OCI-LY1 (cell line): ENCODE data around the gene POU3F3.

Experiments used
- H2AFZ ChIP-seq: fragments of 200-600 bp; sonication (generic), shearing (Covaris generic); 2 replicates; pipeline ENCODE4 v1.6.0; 2014; ENCODE audit warnings: antibody characterized with exemption, mild to moderate bottlenecking, low read length
- H3F3A ChIP-seq: fragments of 200-600 bp; sonication (generic), shearing (Covaris generic); 2 replicates; pipeline ENCODE4 v1.6.0; 2014; ENCODE audit warnings: mild to moderate bottlenecking, antibody characterized with exemption, low read length, moderate library complexity; ENCODE audit not compliant: insufficient read depth
- H3K27ac ChIP-seq: fragments of 200-600 bp; sonication (generic); 2 replicates; pipeline ENCODE4 v1.5.1; 2014; ENCODE audit warnings: low read length, mixed run types, mild to moderate bottlenecking, low read depth; ENCODE audit not compliant: poor library complexity, severe bottlenecking
- H3K27me3 ChIP-seq: fragments of 200-600 bp; sonication (generic); 2 replicates; pipeline ENCODE4 v1.6.0; 2014; ENCODE audit warnings: antibody characterized with exemption, mild to moderate bottlenecking, low read length, moderate library complexity; ENCODE audit not compliant: insufficient read depth
- H3K36me3 ChIP-seq: fragments of 200-600 bp; sonication (generic); 2 replicates; pipeline ENCODE4 v1.6.1; 2014; ENCODE audit warnings: mild to moderate bottlenecking, antibody characterized with exemption, low read length, moderate library complexity, mixed read lengths; ENCODE audit not compliant: insufficient read depth
- H3K4me1 ChIP-seq: fragments of 200-600 bp; sonication (generic); 2 replicates; pipeline ENCODE4 v1.5.1; 2014; ENCODE audit warnings: mild to moderate bottlenecking, low read length, moderate library complexity; ENCODE audit not compliant: insufficient read depth, severe bottlenecking
- H3K4me2 ChIP-seq: fragments of 200-600 bp; sonication (generic), shearing (Covaris generic); 2 replicates; pipeline ENCODE4 v1.6.1; 2014; ENCODE audit warnings: low read length
- H3K4me3 ChIP-seq: fragments of 200-600 bp; sonication (generic); 2 replicates; pipeline ENCODE4 v1.5.1; 2014; ENCODE audit warnings: low read length, low read depth, mild to moderate bottlenecking, mixed read lengths; ENCODE audit not compliant: poor library complexity, severe bottlenecking
- H3K79me2 ChIP-seq: fragments of 200-600 bp; shearing (Covaris generic); 2 replicates; pipeline ENCODE4 v1.6.1; 2016; ENCODE audit warnings: mixed run types, low read length, mixed read lengths; ENCODE audit not compliant: insufficient read depth
- H3K9ac ChIP-seq: fragments of 200-600 bp; sonication (generic), shearing (Covaris generic); 2 replicates; pipeline ENCODE4 v1.6.1; 2014; ENCODE audit warnings: mild to moderate bottlenecking, low read length, mixed read lengths
- H3K9me2 ChIP-seq: fragments of 200-600 bp; sonication (generic), shearing (Covaris generic); 2 replicates; pipeline ENCODE4 v1.6.1; 2014; ENCODE audit warnings: low read depth, mild to moderate bottlenecking, low read length, mixed read lengths
- H3K9me3 ChIP-seq: fragments of 200-600 bp; shearing (Covaris generic); 2 replicates; pipeline ENCODE4 v1.6.1; 2014; ENCODE audit warnings: low read length, mixed read lengths
- H4K20me1 ChIP-seq: fragments of 200-600 bp; sonication (generic), shearing (Covaris generic); 2 replicates; pipeline ENCODE4 v1.6.0; 2016; ENCODE audit warnings: mild to moderate bottlenecking, low read length; ENCODE audit not compliant: insufficient read depth
- CTCF ChIP-seq: fragments of 200-600 bp; sonication (generic), shearing (Covaris generic); IDR thresholded peaks from 2 replicates; pipeline ENCODE4 v1.5.1; 2017; ENCODE audit warnings: mild to moderate bottlenecking, antibody characterized with exemption, low read length, moderate library complexity, mixed read lengths
- EZH2 ChIP-seq: fragments of 200-600 bp; sonication (generic), shearing (Covaris generic); IDR thresholded peaks from 2 replicates; pipeline ENCODE4 v1.8.0; 2017; ENCODE audit warnings: borderline replicate concordance, mixed run types, mild to moderate bottlenecking, antibody characterized with exemption, low read length, moderate library complexity, mixed read lengths

POU3F3 gene

GRCh38 chr2:104855221-104856085 is 1.5 kb downstream of the POU3F3 start:
- TF ChIP-seq EZH2 (no peak), CTCF (no peak)
- Histone ChIP-seq H3K36me3 (no peaks in the 10 kb centered on the region), H3F3A (no peaks in the 10 kb centered on the region), H3K27ac (no peak overlapping the region), H3K9ac (no peak overlapping the region), H3K79me2 (no peaks in the 10 kb centered on the region), H3K9me3 (no peaks in the 10 kb centered on the region), H3K4me3 (no peak overlapping the region), H3K4me2 (no peak overlapping the region), H2AFZ (no peak overlapping the region), H3K27me3 (no peaks in the 10 kb centered on the region), H3K9me2 (no peaks in the 10 kb centered on the region), H3K4me1 (no peaks in the 10 kb centered on the region), H4K20me1 (no peaks in the 10 kb centered on the region)

GRCh38 chr2:104856086-104856972 is 2.4 kb downstream of the POU3F3 start:
- Histone ChIP-seq H4K20me1 (no peaks in the 10 kb centered on the region), H3K36me3 (no peaks in the 10 kb centered on the region), H3K9me3 (no peaks in the 10 kb centered on the region), H3K9me2 (no peaks in the 10 kb centered on the region), H3K9ac (no peak overlapping the region), H2AFZ (no peak overlapping the region), H3K4me2 (no peak overlapping the region), H3K27me3 (no peaks in the 10 kb centered on the region), H3K4me1 (no peaks in the 10 kb centered on the region), H3F3A (no peaks in the 10 kb centered on the region), H3K27ac (no peak overlapping the region), H3K4me3 (no peak overlapping the region), H3K79me2 (no peaks in the 10 kb centered on the region)
- TF ChIP-seq EZH2 (no peak), CTCF (no peak)

DNA sequence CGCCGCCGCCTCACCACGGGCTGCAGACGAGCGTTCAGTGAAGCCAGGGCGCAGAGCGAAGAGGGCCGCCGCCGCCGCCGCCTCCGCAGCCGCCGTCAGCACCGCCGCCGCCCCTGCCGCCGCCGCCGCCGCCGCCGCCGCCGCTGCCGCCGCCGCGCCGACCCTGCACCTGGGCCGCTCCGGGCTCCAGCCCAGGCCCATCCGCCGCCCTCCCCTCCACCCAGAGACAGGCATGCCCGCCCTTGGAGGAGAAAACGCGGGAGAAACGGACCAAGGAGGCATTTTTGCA is 3.0 kb downstream of the POU3F3 start:
- H3K4me2 ChIP-seq, result no peak overlapping the region

More for the DNA sequence above, 3.0 kb downstream of the POU3F3 start:
- Histone ChIP-seq H3K9me2 (no peaks in the 10 kb centered on the region), H3F3A (no peaks in the 10 kb centered on the region), H3K27ac (no peak overlapping the region), H3K79me2 (no peaks in the 10 kb centered on the region), H3K9ac (no peak overlapping the region), H4K20me1 (no peaks in the 10 kb centered on the region), H3K4me1 (no peaks in the 10 kb centered on the region), H3K36me3 (no peaks in the 10 kb centered on the region), H2AFZ (no peak overlapping the region), H3K9me3 (no peaks in the 10 kb centered on the region), H3K27me3 (no peaks in the 10 kb centered on the region), H3K4me3 (no peak overlapping the region)
- TF ChIP-seq CTCF (no peak), EZH2 (no peak)
